ENCODE results near the gene VWA5B1.

The VWA5B1 gene

GRCh38 chr1:20366463-20367115, 75.9 kb downstream of the VWA5B1 start:
- Histone ChIP-seq H3K27me3 (replicated peaks; ENCODE audit: control insufficient read depth, insufficient read depth, low read length) (peaks cover 2% of the 10 kb centered on the region), H3K36me3 (ENCODE audit: control insufficient read depth, insufficient read depth, low read length) (no peaks in the 10 kb centered on the region), H3K4me3 (replicated peaks; ENCODE audit: low read depth, low read length) (no peak overlapping the region)
- TF ChIP-seq CTCF (IDR thresholded peaks at IDR 0.05; ENCODE audit: insufficient read depth, low read length, poor library complexity, severe bottlenecking), result no peak
- no peak for DNase-seq (ENCODE audit: extremely low read depth, insufficient read length)

GRCh38 chr1:20367116-20367585, 76.5 kb downstream of the VWA5B1 start:
- DNase-seq (ENCODE audit: extremely low read depth, insufficient read length), result no peak
- TF ChIP-seq CTCF (IDR thresholded peaks at IDR 0.05; ENCODE audit: insufficient read depth, low read length, poor library complexity, severe bottlenecking), result peak; percentile 31
- no peak overlapping the region for H3K4me3 ChIP-seq (replicated peaks; ENCODE audit: low read depth, low read length)
- peaks cover 2% of the 10 kb centered on the region for H3K27me3 ChIP-seq (replicated peaks; ENCODE audit: control insufficient read depth, insufficient read depth, low read length)
- H3K36me3 ChIP-seq (ENCODE audit: control insufficient read depth, insufficient read depth, low read length), result no peaks in the 10 kb centered on the region

GRCh38 chr1:20367626-20368025, 77.0 kb downstream of the VWA5B1 start:
- peaks cover 2% of the 10 kb centered on the region; the same call in 1 of the 2 replicates for H3K27me3 ChIP-seq (replicated peaks; ENCODE audit: control insufficient read depth, insufficient read depth, low read length)

GRCh38 chr1:20368866-20369470, 78.3 kb downstream of the VWA5B1 start:
- H3K36me3 ChIP-seq (ENCODE audit: control insufficient read depth, insufficient read depth, low read length), result no peaks in the 10 kb centered on the region
- DNase-seq (ENCODE audit: extremely low read depth, insufficient read length), result no peak
- peaks cover 4% of the 10 kb centered on the region; the same call in 1 of the 2 replicates for H3K27me3 ChIP-seq (replicated peaks; ENCODE audit: control insufficient read depth, insufficient read depth, low read length)
- TF ChIP-seq CTCF (IDR thresholded peaks at IDR 0.05; ENCODE audit: insufficient read depth, low read length, poor library complexity, severe bottlenecking), result no peak
- no peak overlapping the region for H3K4me3 ChIP-seq (replicated peaks; ENCODE audit: low read depth, low read length)

More at GRCh38 chr1:20367626-20368025, 77.0 kb downstream of the VWA5B1 start:
- no peak for TF ChIP-seq CTCF (IDR thresholded peaks at IDR 0.05; ENCODE audit: insufficient read depth, low read length, poor library complexity, severe bottlenecking)
- DNase-seq (ENCODE audit: extremely low read depth, insufficient read length), result no peak
- Histone ChIP-seq H3K4me3 (replicated peaks; ENCODE audit: low read depth, low read length) (no peak overlapping the region), H3K36me3 (ENCODE audit: control insufficient read depth, insufficient read depth, low read length) (no peaks in the 10 kb centered on the region)

GRCh38 chr1:20370698-20371097, 80.0 kb downstream of the VWA5B1 start:
- no peak for DNase-seq (ENCODE audit: extremely low read depth, insufficient read length)
- no peaks in the 10 kb centered on the region for H3K36me3 ChIP-seq (ENCODE audit: control insufficient read depth, insufficient read depth, low read length)
- H3K27me3 ChIP-seq (replicated peaks; ENCODE audit: control insufficient read depth, insufficient read depth, low read length), result peaks cover 2% of the 10 kb centered on the region; the same call in 1 of the 2 replicates
- no peak for TF ChIP-seq CTCF (IDR thresholded peaks at IDR 0.05; ENCODE audit: insufficient read depth, low read length, poor library complexity, severe bottlenecking)
- no peak overlapping the region for H3K4me3 ChIP-seq (replicated peaks; ENCODE audit: low read depth, low read length)

Measured in GM06990 (cell line).